Gastrocnemius medialis (tissue), 4 donors: ENCODE data around the gene SHISA6. TPM values are rescaled to one million over a fixed set of nuclear protein-coding genes. Genes with fewer than 3 reads are reported as not detected.

Experiments used
- ATAC-seq, 2 donors: fragments of 150-250 bp; one replicate each; pipeline ENCODE4 v1.9.1; 2016
- DNase-seq, 2 donors: peaks; one replicate each; pipeline ENCODE4 v3.0.0-alpha.2; 2019
- H3K27ac ChIP-seq, 4 donors: fragments of 200-600 bp; sonication (generic); 1 replicate in 1 of 4; 2 replicates in 3 of 4; pipeline ENCODE4 v1.5.1; 2016 to 2018; ENCODE audit warnings: mild to moderate bottlenecking in 2 of 4, moderate library complexity in 1 of 4
- H3K27me3 ChIP-seq, 3 donors: fragments of 200-600 bp; sonication (generic) in 2 of 3; 1 replicate in 1 of 3; 2 replicates in 2 of 3; pipeline versions ENCODE4 v1.5.1 to v1.6.0; 2016 to 2019; ENCODE audit warnings: mild to moderate bottlenecking in 1 of 3, moderate library complexity in 1 of 3
- H3K36me3 ChIP-seq, 2 donors: fragments of 200-600 bp; sonication (generic) in 1 of 2; one replicate each; pipeline ENCODE4 v1.5.1; 2017 to 2018
- H3K4me1 ChIP-seq, 2 donors: fragments of 200-600 bp; sonication (generic) in 1 of 2; one replicate each; pipeline ENCODE4 v1.5.1; 2016 to 2017; ENCODE audit warnings: mild to moderate bottlenecking in 2 of 2
- H3K4me3 ChIP-seq, 4 donors: fragments of 200-600 bp; sonication (generic) in 3 of 4; 1 replicate in 1 of 4; 2 replicates in 3 of 4; pipeline ENCODE4 v1.5.1; 2016 to 2019; ENCODE audit warnings: mild to moderate bottlenecking in 2 of 4
- H3K9me3 ChIP-seq, 3 donors: fragments of 200-600 bp; sonication (generic) in 2 of 3; 1 replicate in 1 of 3; 2 replicates in 2 of 3; pipeline ENCODE4 v1.5.1; 2016 to 2019
- POLR2A ChIP-seq, 2 donors: fragments of 450-650 bp; IDR thresholded peaks; one replicate each; pipeline ENCODE4 v1.6.1; 2017; ENCODE audit warnings: antibody characterized with exemption in 2 of 2, mild to moderate bottlenecking in 2 of 2, moderate library complexity in 2 of 2
- in situ Hi-C, 4 donors: fragments of 200-750 bp; cut with MboI; loops; one replicate each; pipeline versions ENCODE4 v1.15.0 to v1.8.0; 2017; ENCODE audit warnings: low sequenced_read_pairs in 4 of 4
- intact Hi-C: fragments of 100-400 bp; cut with DNase I; formaldehyde crosslinking; loops from one replicate; pipeline ENCODE4 v1.15.1; 2023; ENCODE audit warnings: low total_unique reads
- total RNA-seq, 4 donors: library from RNA; depleted of rRNA; stranded (reverse); fragments of >200 nt; gene quantifications; one replicate each; pipeline versions ENCODE4 v1.1.0 to v1.2.3, GENCODE V29; 2016
- TF ChIP-seq, protein P1 (sequence below), 5 experiments: fragments of 450-650 bp in 3 of 5; fragments of 200-600 bp in 2 of 5; sonication (generic) in 2 of 5; IDR thresholded peaks in 4 of 5; conservative IDR thresholded peaks in 1 of 5; 1 replicate in 4 of 5; 2 replicates in 1 of 5; pipeline ENCODE4 v1.5.1; 2016 to 2019; ENCODE audit warnings: antibody characterized with exemption in 5 of 5, mild to moderate bottlenecking in 3 of 5, moderate library complexity in 3 of 5

Gene SHISA6
- total RNA-seq, 4 donors from 2014 or later: 0.19 to 0.46 (median 0.31) TPM

DNA sequence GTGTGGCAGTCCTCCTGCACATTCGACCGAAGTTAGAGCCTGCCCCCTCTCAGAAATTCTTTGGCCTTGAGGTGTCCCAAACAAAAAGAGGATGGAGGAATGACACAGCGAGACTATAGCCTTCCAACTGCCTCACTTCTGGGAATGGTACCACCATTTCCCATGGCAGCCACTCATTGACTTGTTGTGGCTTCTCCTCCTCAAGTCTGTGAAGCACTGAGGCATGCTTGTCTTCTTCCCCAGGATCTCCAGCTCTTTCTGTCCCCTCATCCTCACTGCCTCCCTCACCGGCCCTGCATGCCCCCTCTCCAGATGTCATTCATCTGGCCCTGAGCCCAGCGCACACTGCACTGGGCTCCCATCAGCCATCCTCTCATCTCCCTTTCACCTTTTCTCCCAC, 313.5 kb downstream of the SHISA6 start:
- Histone ChIP-seq H3K27ac (no peak overlapping the region), H3K27me3 (no peaks in the 10 kb centered on the region), H3K9me3 (no peaks in the 10 kb centered on the region), H3K4me1 (no peaks in the 10 kb centered on the region), H3K4me3 (no peak overlapping the region), H3K36me3 (no peaks in the 10 kb centered on the region)
- ATAC-seq (no peak), DNase-seq (no peak)
- in situ Hi-C loops (no loop called here), intact Hi-C loops (no loop called here)
- TF ChIP-seq, protein P1, sequence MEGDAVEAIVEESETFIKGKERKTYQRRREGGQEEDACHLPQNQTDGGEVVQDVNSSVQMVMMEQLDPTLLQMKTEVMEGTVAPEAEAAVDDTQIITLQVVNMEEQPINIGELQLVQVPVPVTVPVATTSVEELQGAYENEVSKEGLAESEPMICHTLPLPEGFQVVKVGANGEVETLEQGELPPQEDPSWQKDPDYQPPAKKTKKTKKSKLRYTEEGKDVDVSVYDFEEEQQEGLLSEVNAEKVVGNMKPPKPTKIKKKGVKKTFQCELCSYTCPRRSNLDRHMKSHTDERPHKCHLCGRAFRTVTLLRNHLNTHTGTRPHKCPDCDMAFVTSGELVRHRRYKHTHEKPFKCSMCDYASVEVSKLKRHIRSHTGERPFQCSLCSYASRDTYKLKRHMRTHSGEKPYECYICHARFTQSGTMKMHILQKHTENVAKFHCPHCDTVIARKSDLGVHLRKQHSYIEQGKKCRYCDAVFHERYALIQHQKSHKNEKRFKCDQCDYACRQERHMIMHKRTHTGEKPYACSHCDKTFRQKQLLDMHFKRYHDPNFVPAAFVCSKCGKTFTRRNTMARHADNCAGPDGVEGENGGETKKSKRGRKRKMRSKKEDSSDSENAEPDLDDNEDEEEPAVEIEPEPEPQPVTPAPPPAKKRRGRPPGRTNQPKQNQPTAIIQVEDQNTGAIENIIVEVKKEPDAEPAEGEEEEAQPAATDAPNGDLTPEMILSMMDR (IDR thresholded peaks at IDR 0.05 in 4 of 5, conservative IDR thresholded peaks at IDR 0.05 in 1 of 5): no peak
- TF ChIP-seq POLR2A (IDR thresholded peaks at IDR 0.05): no peak

- intact Hi-C loops: no loop called here
These were observed 314.5 kb downstream of the SHISA6 start for GRCh38 chr17:11555530-11555929.

GRCh38 chr17:11557727-11558452, 316.9 kb downstream of the SHISA6 start:
- no peak overlapping the region for H3K27ac ChIP-seq
- ATAC-seq (no peak), DNase-seq (no peak)
- no peaks in the 10 kb centered on the region for H3K36me3 ChIP-seq
- no peak overlapping the region for H3K4me3 ChIP-seq
- H3K4me1 ChIP-seq: no peaks in the 10 kb centered on the region
- TF ChIP-seq, protein P1 (IDR thresholded peaks at IDR 0.05 in 4 of 5, conservative IDR thresholded peaks at IDR 0.05 in 1 of 5): no peak
- TF ChIP-seq POLR2A (IDR thresholded peaks at IDR 0.05): no peak
- intact Hi-C loops (no loop called here), in situ Hi-C loops (no loop called here)
- no peaks in the 10 kb centered on the region for H3K27me3 ChIP-seq
- H3K9me3 ChIP-seq: no peaks in the 10 kb centered on the region

More at GRCh38 chr17:11555530-11555929, 314.5 kb downstream of the SHISA6 start:
- DNase-seq (no peak), ATAC-seq (no peak)
- no peak overlapping the region for H3K4me3 ChIP-seq
- H3K27ac ChIP-seq: no peak overlapping the region
- TF ChIP-seq POLR2A (IDR thresholded peaks at IDR 0.05): no peak
- TF ChIP-seq, protein P1 (IDR thresholded peaks at IDR 0.05 in 4 of 5, conservative IDR thresholded peaks at IDR 0.05 in 1 of 5): no peak
- H3K27me3 ChIP-seq: no peaks in the 10 kb centered on the region
- no peaks in the 10 kb centered on the region for H3K36me3 ChIP-seq
- H3K4me1 ChIP-seq: no peaks in the 10 kb centered on the region
- no peaks in the 10 kb centered on the region for H3K9me3 ChIP-seq
- in situ Hi-C loops: no loop called here

- in situ Hi-C loops (no loop called here), intact Hi-C loops (no loop called here)
- H3K9me3 ChIP-seq: no peaks in the 10 kb centered on the region
- ATAC-seq (no peak), DNase-seq (no peak)
- no peaks in the 10 kb centered on the region for H3K27me3 ChIP-seq
- H3K4me1 ChIP-seq: no peaks in the 10 kb centered on the region
- H3K36me3 ChIP-seq: no peaks in the 10 kb centered on the region
- no peak for TF ChIP-seq POLR2A (IDR thresholded peaks at IDR 0.05)
- no peak overlapping the region for H3K27ac ChIP-seq
- no peak overlapping the region for H3K4me3 ChIP-seq
These were observed 317.7 kb downstream of the SHISA6 start for GRCh38 chr17:11558681-11559234.

- no peaks in the 10 kb centered on the region for H3K4me1 ChIP-seq
- no peak overlapping the region for H3K27ac ChIP-seq
- ATAC-seq (no peak), DNase-seq (no peak)
- H3K36me3 ChIP-seq: no peaks in the 10 kb centered on the region
- TF ChIP-seq, protein P1 (IDR thresholded peaks at IDR 0.05 in 4 of 5, conservative IDR thresholded peaks at IDR 0.05 in 1 of 5): no peak
- TF ChIP-seq POLR2A (IDR thresholded peaks at IDR 0.05): no peak
- H3K4me3 ChIP-seq: no peak overlapping the region
- intact Hi-C loops (no loop called here), in situ Hi-C loops (no loop called here)
- H3K27me3 ChIP-seq: no peaks in the 10 kb centered on the region
- H3K9me3 ChIP-seq: no peaks in the 10 kb centered on the region
These were observed 318.6 kb downstream of the SHISA6 start for GRCh38 chr17:11559601-11560000.
